VCaP (cell line): Measurements from ENCODE around the gene NME9.

ENCODE experiments used
- H3K27ac ChIP-seq: fragments of 450-650 bp; 2 replicates; pipeline ENCODE4 v1.5.1; 2017
- CTCF ChIP-seq: fragments of 450-650 bp; conservative IDR thresholded peaks from 2 replicates; pipeline ENCODE4 v1.5.1; 2017; ENCODE audit warnings: mild to moderate bottlenecking, moderate library complexity

NME9 gene

DNA sequence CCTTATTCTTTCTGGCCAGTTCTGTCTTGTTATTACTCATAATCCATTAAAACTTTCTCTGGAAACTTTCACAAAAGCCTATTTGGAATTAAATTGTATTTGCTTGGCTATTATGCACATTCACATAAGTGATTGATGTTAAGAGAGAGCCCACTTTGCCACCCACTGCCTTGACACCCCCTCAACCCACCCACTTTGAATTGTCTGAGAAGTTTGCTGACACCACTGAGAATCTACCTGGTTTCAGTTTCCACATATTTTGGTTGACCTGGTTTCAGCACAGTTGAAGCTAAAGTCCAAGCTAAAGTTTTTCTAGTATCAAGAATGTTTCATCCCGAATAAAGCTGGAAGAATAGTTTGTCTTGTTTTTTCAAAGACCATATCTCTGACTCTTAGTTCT is 71.7 kb downstream of the NME9 start:
- no peak for TF ChIP-seq CTCF
- no peak overlapping the region for H3K27ac ChIP-seq

DNA sequence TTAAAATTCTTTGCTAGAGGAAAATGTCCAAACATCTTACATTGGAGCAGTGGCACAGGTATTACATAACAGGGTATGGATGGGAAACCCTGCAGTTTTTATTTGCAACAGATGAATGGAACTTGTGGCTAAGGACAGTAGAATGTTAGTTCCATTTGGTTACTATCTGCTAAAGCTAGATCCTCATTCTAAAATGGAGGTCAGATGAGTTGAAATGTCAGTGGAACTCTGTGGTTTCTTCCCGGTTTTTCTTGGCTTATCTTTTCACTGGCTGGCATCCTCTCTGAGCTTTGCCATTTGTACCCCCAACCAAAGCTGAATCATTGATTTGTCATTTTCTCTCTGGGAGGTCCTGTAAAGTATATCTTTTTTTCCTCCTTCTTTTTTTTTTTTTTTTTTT is 73.6 kb downstream of the NME9 start:
- no peak for TF ChIP-seq CTCF
- H3K27ac ChIP-seq, result no peak overlapping the region

DNA sequence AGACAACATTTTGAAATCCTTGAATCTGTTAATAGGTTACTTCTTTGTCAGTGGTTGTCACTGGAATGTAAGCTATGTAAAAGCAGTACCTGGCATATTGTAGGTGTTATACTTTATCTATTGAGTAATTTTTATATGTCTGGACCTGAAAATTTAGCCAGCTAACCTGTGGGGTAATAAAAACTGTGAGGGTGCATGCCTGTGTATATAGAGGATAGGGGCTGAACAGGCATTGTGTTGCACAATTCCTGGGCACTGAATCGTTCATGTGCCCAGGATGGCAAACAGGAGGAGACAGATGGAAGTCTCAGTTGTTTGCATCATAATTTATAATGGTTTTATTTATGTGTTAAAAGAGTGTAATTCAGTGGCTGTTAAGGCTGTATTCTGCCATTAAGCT is 75.4 kb downstream of the NME9 start:
- TF ChIP-seq CTCF, result no peak
- no peak overlapping the region for H3K27ac ChIP-seq

- no peak for TF ChIP-seq CTCF
- no peak overlapping the region for H3K27ac ChIP-seq
These were observed 76.0 kb downstream of the NME9 start for GRCh38 chr3:138253609-138254008.
